Astrocyte of the spinal cord (primary cell): Measurements from ENCODE around the gene KIF5B.
"Not testable (repeated sequence)": the region's sequence is repeated elsewhere in the genome, so short reads cannot be mapped to it uniquely, and the experiment has no call there.

Source experiments
- DNase-seq: peaks from one replicate; pipeline ENCODE4 v3.0.0; 2011; ENCODE audit warnings: low read depth, low spot score
- H3K4me3 ChIP-seq: 2 replicates; pipeline ENCODE4 v1.5.1; 2011; ENCODE audit warnings: low read depth, mild to moderate bottlenecking, low read length, moderate library complexity
- in situ Hi-C: cut with HindIII; loops from 2 replicates; pipeline ENCODE4 v1.10.0; 2017; ENCODE audit warnings: low sequenced_read_pairs
- TF ChIP-seq, protein P1 (sequence below): IDR thresholded peaks from 2 replicates; pipeline ENCODE4 v1.5.1; 2012; ENCODE audit warnings: low read depth, mild to moderate bottlenecking, low read length, inconsistent platforms

Gene KIF5B

DNA sequence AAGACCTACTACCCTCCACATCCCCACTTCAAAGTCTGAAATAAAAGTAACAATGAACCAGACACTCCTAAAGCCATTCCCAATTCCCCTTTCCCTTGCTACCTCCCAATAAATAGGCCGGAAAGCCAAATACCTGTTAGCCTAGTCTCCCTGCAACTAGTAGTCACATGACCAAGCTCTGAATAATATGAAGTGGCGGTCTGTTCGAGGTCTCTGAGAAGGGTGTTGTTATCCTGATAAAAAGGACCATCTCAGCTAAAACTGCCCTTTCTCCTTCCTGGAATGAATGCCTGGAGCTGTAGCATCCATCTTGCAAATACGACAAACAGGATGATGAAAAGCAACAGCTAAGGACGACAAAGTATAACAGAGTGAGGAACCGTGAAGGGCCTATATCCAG, 6.0 kb downstream of the KIF5B start:
- TF ChIP-seq, protein P1, sequence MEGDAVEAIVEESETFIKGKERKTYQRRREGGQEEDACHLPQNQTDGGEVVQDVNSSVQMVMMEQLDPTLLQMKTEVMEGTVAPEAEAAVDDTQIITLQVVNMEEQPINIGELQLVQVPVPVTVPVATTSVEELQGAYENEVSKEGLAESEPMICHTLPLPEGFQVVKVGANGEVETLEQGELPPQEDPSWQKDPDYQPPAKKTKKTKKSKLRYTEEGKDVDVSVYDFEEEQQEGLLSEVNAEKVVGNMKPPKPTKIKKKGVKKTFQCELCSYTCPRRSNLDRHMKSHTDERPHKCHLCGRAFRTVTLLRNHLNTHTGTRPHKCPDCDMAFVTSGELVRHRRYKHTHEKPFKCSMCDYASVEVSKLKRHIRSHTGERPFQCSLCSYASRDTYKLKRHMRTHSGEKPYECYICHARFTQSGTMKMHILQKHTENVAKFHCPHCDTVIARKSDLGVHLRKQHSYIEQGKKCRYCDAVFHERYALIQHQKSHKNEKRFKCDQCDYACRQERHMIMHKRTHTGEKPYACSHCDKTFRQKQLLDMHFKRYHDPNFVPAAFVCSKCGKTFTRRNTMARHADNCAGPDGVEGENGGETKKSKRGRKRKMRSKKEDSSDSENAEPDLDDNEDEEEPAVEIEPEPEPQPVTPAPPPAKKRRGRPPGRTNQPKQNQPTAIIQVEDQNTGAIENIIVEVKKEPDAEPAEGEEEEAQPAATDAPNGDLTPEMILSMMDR: no peak
- H3K4me3 ChIP-seq: no peak overlapping the region
- in situ Hi-C loops: no loop called here
- DNase-seq: no peak

DNA sequence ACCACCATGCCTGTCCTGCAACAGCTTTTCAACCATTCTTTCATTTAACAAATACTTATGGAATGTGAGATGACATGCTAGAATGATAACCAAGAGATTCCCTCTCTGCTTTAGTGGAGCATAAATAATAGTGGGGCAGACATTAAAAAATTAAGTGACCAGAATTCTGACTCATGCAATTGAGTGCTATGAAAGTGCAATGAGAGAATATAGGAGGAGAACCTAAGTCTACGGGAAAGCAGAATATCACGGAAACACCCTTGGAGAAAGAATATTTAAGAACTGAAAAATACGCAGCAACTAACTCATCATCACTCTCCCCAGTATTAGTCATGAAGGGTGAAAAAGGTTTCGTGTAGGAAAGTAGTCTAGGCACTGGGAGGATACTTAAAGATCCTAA, 7.1 kb downstream of the KIF5B start:
- H3K4me3 ChIP-seq: no peak overlapping the region
- peak; percentile 47 for DNase-seq
- TF ChIP-seq, protein P1: no peak
- in situ Hi-C loops: no loop called here

DNA sequence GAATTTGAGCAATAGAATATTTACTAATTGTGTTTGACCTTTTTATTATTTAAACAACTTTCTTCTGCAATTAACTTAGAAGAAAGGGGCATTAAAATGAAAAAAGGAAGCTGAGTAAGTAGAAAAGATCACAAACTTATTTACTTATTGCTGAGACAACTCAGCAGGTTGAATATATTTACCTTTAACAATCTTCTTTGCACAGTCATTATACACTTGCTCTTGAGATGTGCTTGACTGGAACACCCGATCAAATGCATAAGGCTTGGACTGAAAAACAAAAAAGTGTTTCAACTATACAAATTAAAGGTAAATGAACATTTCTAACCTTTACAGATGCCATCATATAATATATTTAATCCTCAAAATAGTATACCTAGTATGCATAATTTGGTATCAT, 7.9 kb downstream of the KIF5B start:
- H3K4me3 ChIP-seq: no peak overlapping the region
- TF ChIP-seq, protein P1: no peak
- DNase-seq: no peak
- in situ Hi-C loops: no loop called here

DNA sequence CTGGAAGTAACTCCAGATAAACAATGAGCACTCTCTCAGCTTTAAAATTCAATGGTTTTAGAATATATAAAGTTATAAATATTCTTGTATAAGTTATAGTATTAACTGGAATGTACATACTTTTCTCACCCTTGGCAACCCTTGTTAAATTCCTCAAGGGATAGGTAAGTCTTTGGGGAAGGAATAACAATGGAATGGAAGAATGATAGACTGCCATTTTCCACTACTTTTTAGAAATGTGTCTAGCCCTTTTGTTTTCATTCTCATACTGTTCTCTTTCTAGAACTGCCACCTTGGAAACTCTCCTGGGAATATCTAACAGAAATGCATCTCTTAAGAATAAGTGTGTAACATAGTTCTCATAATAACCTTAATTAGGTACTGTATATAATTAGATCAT, 8.3 kb downstream of the KIF5B start:
- no peak overlapping the region for H3K4me3 ChIP-seq
- DNase-seq: no peak
- in situ Hi-C loops: no loop called here
- TF ChIP-seq, protein P1: no peak

DNA sequence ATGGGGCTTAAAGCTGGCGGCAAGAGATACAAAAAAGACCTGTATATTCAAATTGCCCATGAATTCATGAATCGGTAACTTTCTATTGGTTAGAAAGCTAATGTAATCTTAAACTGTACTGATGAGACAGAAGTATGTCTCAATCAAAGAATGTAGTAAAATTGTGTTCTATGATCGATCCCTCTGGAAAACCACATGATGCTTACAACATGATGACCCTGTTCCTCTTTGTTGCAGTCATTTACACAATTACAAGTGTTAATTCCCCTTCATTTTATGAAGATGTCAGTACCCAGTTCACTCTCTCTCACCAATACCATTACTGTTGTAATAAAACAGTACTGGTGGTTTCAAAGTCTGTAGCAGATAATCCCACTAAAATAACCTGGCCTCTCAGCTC, 10.1 kb downstream of the KIF5B start:
- TF ChIP-seq, protein P1: no peak
- H3K4me3 ChIP-seq: no peak overlapping the region
- no peak for DNase-seq
- in situ Hi-C loops: no loop called here

DNA sequence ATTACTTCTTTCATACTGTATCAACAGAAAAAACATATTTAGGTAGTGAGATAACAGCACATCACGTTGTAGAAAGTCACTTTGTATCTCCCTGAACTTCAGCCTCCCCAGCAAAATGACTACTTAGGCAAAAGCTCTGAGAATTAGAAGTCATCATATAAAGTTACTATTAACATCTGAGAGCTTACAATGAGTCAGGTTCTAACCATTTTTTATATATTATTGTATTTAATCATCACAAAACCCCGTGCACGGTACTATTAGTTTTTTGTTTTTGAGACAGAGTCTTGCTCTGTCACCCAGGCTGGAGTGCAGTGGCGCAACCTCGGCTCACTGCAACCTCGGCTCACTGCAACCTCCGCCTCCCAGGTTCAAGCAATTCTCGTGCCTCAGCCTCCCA, 13.5 kb downstream of the KIF5B start:
- DNase-seq: peak; percentile 52
- in situ Hi-C loops, H3K4me3 ChIP-seq: not testable (repeated sequence)

DNA sequence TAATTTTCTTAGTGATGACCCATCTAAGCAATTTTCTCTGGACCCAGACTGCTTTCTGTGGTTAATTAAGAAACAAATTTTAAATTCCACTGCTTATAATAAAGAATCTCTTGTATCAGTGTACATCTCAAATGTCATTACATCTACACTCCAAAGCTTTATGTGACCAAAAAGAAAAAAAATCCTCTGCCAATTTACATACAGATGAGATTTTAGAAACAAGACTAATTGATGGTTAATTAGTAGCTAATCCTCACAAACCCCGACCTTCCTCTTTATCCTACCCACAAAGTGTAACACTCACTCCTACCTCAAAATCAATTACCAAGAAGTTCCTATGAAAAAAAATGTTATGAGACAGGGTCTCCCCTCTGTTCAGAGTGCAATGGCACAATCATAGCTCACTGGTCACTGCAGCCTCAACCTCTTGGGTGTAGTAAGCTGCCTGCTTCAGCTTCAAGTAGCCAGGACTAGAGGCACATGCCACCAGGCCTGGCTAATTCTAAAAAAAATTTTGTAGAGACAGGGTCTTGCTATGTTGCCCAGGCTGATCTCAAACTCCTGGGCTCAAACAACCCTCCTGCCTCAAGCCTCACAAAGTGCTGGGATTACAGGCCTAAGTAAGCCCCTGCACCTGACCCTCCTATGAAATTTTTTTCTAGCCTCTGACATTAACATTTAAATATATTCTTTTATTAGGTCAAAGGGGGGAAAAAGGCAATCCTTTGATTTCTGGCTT, 14.8 kb downstream of the KIF5B start:
- in situ Hi-C loops: no loop called here
- no peak for DNase-seq
- TF ChIP-seq, protein P1: no peak
- H3K4me3 ChIP-seq: no peak overlapping the region
